Right lobe of liver (tissue), 6 donors: ENCODE data around the gene CARD8. TPM values are rescaled to one million over a fixed set of nuclear protein-coding genes. Genes with fewer than 3 reads are reported as not detected.

ENCODE experiments used
- ATAC-seq, 4 donors: fragments of 200-7000 bp; cut with Tn5 transposase; one replicate each; pipeline ENCODE4 v1.9.1; 2020; ENCODE audit warnings: mild to moderate bottlenecking in 4 of 4, moderate library complexity in 4 of 4
- DNase-seq, 3 donors: peaks; one replicate each; pipeline ENCODE4 v3.0.0-alpha.2; 2020
- H3K27ac ChIP-seq, 3 donors: fragments of 200-600 bp; one replicate each; pipeline ENCODE4 v1.8.0; 2022
- H3K27me3 ChIP-seq, 2 donors: fragments of 200-600 bp; one replicate each; pipeline ENCODE4 v1.8.0; 2022
- H3K36me3 ChIP-seq, 4 donors: fragments of 200-600 bp; sonication (generic) in 1 of 4; one replicate each; pipeline versions ENCODE4 v1.5.1 to v1.8.0; 2017 to 2022; ENCODE audit warnings: control low read depth in 1 of 4
- H3K4me1 ChIP-seq, 4 donors: fragments of 200-600 bp; sonication (generic) in 1 of 4; one replicate each; pipeline versions ENCODE4 v1.5.1 to v1.8.0; 2017 to 2022; ENCODE audit warnings: control low read depth in 1 of 4
- H3K4me3 ChIP-seq, 3 donors: fragments of 200-600 bp; one replicate each; pipeline ENCODE4 v1.8.0; 2022
- H3K9me3 ChIP-seq, 4 donors: fragments of 200-600 bp; sonication (generic) in 1 of 4; one replicate each; pipeline versions ENCODE4 v1.5.1 to v1.8.0; 2017 to 2022; ENCODE audit warnings: control low read depth in 1 of 4
- POLR2A ChIP-seq: fragments of 450-650 bp; IDR thresholded peaks from one replicate; pipeline ENCODE4 v1.6.1; 2017; ENCODE audit warnings: antibody characterized with exemption, mild to moderate bottlenecking
- WGBS: methylation state at CpG from one replicate; pipeline ENCODE4 v1.1.6; 2018; ENCODE audit warnings: low coverage, low lambda C conversion rate; ENCODE audit not compliant: insufficient coverage; ENCODE audit errors: missing lambda C conversion rate; 5-methylcytosine and 5-hydroxymethylcytosine counted together
- intact Hi-C, 2 donors: fragments of 100-400 bp; cut with DNase I; formaldehyde crosslinking; loops; one replicate each; pipeline versions ENCODE4 v1.11.2 to v1.14.1; 2022
- long read RNA-seq: library from polyadenylated mRNA; unstranded; transcript quantifications from one replicate; pipeline ENCODE4 v2.0.0, GENCODE V29; 2019
- total RNA-seq, 6 experiments: library from RNA; depleted of rRNA in 2 of 6; stranded (reverse); fragments of >200 nt in 2 of 6; fragmentation: NEBNext Ultra II Directional in 3 of 6; extraction: Animal tissue kit (Norgen Biotek cat#: 25700) in 3 of 6; gene quantifications; one replicate each; pipeline versions ENCODE4 v1.1.0 to v1.2.4, GENCODE V29; 2016 to 2023
- TF ChIP-seq, protein P1 (sequence below), 4 donors: fragments of 200-600 bp in 3 of 4; fragments of 450-650 bp in 1 of 4; IDR thresholded peaks; one replicate each; pipeline versions ENCODE4 v1.5.1 to v1.8.0; 2016 to 2022; ENCODE audit warnings: antibody characterized with exemption in 4 of 4, mild to moderate bottlenecking in 2 of 4
- donor health status: DM: no; HTN: yes; CAD: no.
- donor health status: DM: no; HTN: no; CAD: no.
- donor health status: DM: no; HTN: no; CAD: no.
- donor health status: DM: no; HTN: yes; CAD: no.
- donor health status: DM: no; HTN: yes; CAD: no.

The CARD8 gene
- 10 to 100 TPM; 15.4 to 24.5 (median 19.8) TPM for total RNA-seq
- long read RNA-seq, partial matches to known transcripts, result 0 of 1 reads
- long read RNA-seq, other reads (novel, unspliced or antisense), result 1 of 1 reads

DNA sequence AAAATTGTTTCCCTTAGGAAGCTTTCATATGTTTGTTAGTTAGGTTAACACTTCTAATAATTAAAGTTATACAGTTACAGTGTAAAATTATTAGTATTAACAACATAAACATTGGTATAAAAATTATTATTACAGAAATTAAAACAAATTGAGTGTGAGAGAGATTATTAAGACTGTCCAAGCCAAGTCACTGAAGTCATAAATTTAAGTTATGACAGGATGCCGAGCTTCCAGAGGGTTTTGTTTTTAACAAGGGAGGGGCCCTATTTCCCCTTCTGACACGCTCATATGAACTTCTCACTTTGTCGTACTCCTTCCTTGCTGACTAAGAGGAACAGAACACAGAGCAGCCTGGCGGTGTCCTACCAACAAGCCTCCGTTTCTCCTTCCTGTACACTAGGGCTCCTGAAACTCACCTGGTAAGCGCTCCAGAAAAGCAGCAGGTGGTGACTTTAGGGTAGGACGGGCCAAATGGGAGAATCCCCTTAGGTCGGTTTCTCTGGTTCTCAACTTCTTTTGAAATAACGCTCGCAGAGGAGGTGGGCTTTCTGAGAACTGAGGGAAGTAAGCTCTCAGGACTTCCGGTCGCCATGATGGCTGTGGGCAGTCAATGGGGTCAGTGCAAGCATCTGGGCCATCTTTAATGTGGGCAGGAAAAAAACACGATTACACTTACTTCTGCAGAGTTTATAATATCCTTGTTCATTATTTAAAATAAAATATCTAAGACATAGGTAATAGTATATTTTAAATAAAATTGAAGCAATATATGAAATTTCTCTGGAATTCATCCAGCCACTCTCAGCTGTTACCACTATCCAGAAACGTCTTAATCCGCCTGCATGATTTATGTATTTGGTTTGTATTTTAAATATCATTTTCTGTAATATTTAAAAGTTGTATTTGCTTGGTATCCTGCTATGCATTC, at the start of gene CARD8:
TSS of gene CARD8 (minus strand) at position 537 of the 928 bp plus-strand sequence. CDS start 14,892 bp downstream, outside the sequence.
- 7% methylated on average over 14 of the region's 15 CpGs for WGBS
- peak; percentile 69 for TF ChIP-seq POLR2A
- TF ChIP-seq, protein P1, sequence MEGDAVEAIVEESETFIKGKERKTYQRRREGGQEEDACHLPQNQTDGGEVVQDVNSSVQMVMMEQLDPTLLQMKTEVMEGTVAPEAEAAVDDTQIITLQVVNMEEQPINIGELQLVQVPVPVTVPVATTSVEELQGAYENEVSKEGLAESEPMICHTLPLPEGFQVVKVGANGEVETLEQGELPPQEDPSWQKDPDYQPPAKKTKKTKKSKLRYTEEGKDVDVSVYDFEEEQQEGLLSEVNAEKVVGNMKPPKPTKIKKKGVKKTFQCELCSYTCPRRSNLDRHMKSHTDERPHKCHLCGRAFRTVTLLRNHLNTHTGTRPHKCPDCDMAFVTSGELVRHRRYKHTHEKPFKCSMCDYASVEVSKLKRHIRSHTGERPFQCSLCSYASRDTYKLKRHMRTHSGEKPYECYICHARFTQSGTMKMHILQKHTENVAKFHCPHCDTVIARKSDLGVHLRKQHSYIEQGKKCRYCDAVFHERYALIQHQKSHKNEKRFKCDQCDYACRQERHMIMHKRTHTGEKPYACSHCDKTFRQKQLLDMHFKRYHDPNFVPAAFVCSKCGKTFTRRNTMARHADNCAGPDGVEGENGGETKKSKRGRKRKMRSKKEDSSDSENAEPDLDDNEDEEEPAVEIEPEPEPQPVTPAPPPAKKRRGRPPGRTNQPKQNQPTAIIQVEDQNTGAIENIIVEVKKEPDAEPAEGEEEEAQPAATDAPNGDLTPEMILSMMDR (IDR thresholded peaks at IDR 0.05), result peak in 1 of 4 donors; percentile 14
- Histone ChIP-seq H3K9me3 (no peaks in the 10 kb centered on the region), H3K27ac (peak within 1 kb of the TSS; percentile 79 to 89 (median 86)), H3K36me3 (no peaks in the 10 kb centered on the region), H3K27me3 (no peaks in the 10 kb centered on the region), H3K4me1 (peaks cover 0 to 16% (median 0%) of the 10 kb centered on the region in 4 donors), H3K4me3 (peak within 1 kb of the TSS; percentile 42 to 67 (median 67))
- peak; percentile 85 to 91 (median 90) for ATAC-seq
- intact Hi-C loops, result no loop called here
- peak; percentile 84 to 87 (median 86) for DNase-seq

GRCh38 chr19:48303866-48304265, 48.2 kb upstream of the CARD8 start:
- Histone ChIP-seq H3K27me3 (no peaks in the 10 kb centered on the region), H3K9me3 (no peaks in the 10 kb centered on the region), H3K36me3 (no peaks in the 10 kb centered on the region), H3K4me3 (no peak overlapping the region), H3K4me1 (no peaks in the 10 kb centered on the region), H3K27ac (no peak overlapping the region)
- TF ChIP-seq, protein P1 (IDR thresholded peaks at IDR 0.05), result no peak
- WGBS, result 74% methylated on average over 10 of the region's 19 CpGs
- DNase-seq, result peak in 1 of 3 donors; percentile 45
- intact Hi-C loops, result no loop called here
- peak in 1 of 4 donors; percentile 19 for ATAC-seq

GRCh38 chr19:48303367-48303766, 47.7 kb upstream of the CARD8 start:
- DNase-seq, result peak in 1 of 3 donors; percentile 9
- Histone ChIP-seq H3K9me3 (no peaks in the 10 kb centered on the region), H3K27me3 (no peaks in the 10 kb centered on the region), H3K4me1 (no peaks in the 10 kb centered on the region), H3K36me3 (no peaks in the 10 kb centered on the region), H3K27ac (no peak overlapping the region), H3K4me3 (no peak overlapping the region)
- WGBS, result 60% methylated on average over 1 of the region's 13 CpGs
- TF ChIP-seq, protein P1 (IDR thresholded peaks at IDR 0.05), result no peak
- TF ChIP-seq POLR2A, result no peak
- ATAC-seq, result peak in 1 of 4 donors; percentile 30
- intact Hi-C loops, result no loop called here

DNA sequence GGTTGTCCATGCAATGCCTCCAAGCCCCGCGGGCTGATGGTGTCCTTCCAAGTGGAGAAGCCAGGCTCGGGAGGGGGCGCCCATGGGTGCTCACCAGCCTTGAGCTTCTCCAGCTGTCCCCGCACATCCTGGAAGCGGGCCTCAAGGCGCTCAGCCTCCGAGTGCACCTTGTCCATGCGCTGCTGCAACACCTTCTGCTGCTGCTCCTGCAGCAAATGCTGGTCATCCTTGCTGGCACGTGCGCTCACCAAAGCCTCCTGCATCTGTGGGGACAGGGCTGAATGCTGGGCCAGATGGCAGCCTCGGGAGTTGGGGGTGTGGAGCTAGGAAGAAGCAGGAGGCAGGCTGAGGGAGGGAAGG, 46.9 kb upstream of the CARD8 start:
- 38% methylated on average over 2 of the region's 12 CpGs for WGBS
- DNase-seq, result peak in 1 of 3 donors; percentile 27
- no peak overlapping the region for H3K27ac ChIP-seq

More for the DNA sequence above, 46.9 kb upstream of the CARD8 start:
- intact Hi-C loops, result no loop called here
- no peak for TF ChIP-seq POLR2A
- TF ChIP-seq, protein P1 (IDR thresholded peaks at IDR 0.05), result no peak
- H3K4me3 ChIP-seq, result no peak overlapping the region
- H3K36me3 ChIP-seq, result no peaks in the 10 kb centered on the region
- H3K4me1 ChIP-seq, result no peaks in the 10 kb centered on the region
- ATAC-seq, result peak in 1 of 4 donors; percentile 20
- no peaks in the 10 kb centered on the region for H3K27me3 ChIP-seq
- H3K9me3 ChIP-seq, result no peaks in the 10 kb centered on the region
